PC-3 (cell line): ENCODE data around the gene CTNNAL1.

Experiments used
- EZH2 ChIP-seq: fragments of 300-600 bp; sonication (generic); IDR thresholded peaks from one replicate; pipeline ENCODE4 v1.6.1; 2017; ENCODE audit warnings: antibody characterized with exemption, mild to moderate bottlenecking, low read length; ENCODE audit not compliant: unreplicated experiment
- EZH2phosphoT487 ChIP-seq: fragments of 300-600 bp; sonication (generic); IDR thresholded peaks from 2 replicates; pipeline ENCODE4 v1.6.1; 2018; ENCODE audit warnings: mild to moderate bottlenecking, antibody characterized with exemption, low read length, borderline replicate concordance
- TF ChIP-seq, protein P1 (sequence below): fragments of 300-600 bp; sonication (generic); conservative IDR thresholded peaks from 2 replicates; pipeline ENCODE4 v1.5.1; 2017; ENCODE audit warnings: antibody characterized with exemption, low read depth, mild to moderate bottlenecking, low read length

DNA sequence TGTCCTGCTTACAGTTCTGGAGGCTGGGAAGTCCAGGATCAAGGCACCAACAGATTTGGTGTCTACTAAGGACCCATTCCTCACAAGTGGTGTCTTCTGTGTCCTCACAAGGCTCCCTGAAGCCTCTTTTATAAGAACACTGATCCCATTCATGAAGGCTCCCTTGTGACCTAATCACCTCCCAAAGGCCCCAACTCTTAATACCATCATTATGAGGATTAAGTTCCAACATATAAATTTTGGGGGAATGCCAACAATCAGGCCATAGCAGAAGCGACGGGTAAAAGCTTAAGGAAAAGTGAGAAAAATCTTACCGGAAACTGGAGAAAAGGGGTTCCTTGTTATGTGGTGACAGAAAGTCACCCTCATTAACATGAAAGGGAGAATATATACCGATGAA is 11.2 kb downstream of the CTNNAL1 start:
- TF ChIP-seq, protein P1, sequence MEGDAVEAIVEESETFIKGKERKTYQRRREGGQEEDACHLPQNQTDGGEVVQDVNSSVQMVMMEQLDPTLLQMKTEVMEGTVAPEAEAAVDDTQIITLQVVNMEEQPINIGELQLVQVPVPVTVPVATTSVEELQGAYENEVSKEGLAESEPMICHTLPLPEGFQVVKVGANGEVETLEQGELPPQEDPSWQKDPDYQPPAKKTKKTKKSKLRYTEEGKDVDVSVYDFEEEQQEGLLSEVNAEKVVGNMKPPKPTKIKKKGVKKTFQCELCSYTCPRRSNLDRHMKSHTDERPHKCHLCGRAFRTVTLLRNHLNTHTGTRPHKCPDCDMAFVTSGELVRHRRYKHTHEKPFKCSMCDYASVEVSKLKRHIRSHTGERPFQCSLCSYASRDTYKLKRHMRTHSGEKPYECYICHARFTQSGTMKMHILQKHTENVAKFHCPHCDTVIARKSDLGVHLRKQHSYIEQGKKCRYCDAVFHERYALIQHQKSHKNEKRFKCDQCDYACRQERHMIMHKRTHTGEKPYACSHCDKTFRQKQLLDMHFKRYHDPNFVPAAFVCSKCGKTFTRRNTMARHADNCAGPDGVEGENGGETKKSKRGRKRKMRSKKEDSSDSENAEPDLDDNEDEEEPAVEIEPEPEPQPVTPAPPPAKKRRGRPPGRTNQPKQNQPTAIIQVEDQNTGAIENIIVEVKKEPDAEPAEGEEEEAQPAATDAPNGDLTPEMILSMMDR: no peak
- no peak for TF ChIP-seq EZH2
- no peak for TF ChIP-seq EZH2phosphoT487
